Epidermal melanocyte (primary cell): ENCODE measurements around the gene RPAIN.
"Not testable (repeated sequence)": the region's sequence is repeated elsewhere in the genome, so short reads cannot be mapped to it uniquely, and the experiment has no call there.

Experiments used
- DNase-seq: peaks from one replicate; pipeline ENCODE4 v3.0.0; 2011; ENCODE audit warnings: low spot score; ENCODE audit not compliant: insufficient read length

Gene RPAIN

DNA sequence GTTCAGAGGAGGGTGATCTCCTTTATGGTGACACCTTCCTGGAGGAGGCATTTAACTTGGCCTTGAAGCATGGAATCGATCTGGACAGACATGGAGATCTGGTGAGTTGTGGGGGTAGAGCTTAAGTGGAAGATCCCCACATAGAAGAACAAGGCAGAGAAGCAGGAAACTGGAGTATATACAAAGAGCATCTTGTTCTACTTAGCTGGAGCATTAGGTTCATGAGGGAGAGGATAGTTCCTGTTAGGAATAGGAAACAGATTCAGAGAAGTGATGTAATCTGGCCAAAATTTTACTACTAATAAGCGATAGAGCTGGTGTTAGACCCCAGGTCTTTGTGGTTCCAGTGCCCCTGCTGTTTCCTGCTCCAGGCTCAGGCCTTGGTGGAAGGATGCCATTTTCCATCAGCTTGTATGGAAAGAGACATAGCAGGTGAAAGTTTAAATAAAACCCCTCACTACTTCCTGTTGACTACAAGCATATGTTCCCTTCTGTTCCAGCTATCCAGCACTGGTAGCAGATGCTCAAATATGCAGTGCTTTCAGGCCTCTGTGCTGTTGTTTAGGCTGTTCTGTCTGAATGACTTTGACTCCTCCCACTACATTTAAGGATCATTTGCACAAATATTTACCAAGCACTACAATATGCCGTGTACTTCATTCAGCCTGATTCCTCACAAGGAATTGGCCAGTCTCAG, 9.4 kb downstream of the RPAIN start:
- peak; percentile 34 for DNase-seq

DNA sequence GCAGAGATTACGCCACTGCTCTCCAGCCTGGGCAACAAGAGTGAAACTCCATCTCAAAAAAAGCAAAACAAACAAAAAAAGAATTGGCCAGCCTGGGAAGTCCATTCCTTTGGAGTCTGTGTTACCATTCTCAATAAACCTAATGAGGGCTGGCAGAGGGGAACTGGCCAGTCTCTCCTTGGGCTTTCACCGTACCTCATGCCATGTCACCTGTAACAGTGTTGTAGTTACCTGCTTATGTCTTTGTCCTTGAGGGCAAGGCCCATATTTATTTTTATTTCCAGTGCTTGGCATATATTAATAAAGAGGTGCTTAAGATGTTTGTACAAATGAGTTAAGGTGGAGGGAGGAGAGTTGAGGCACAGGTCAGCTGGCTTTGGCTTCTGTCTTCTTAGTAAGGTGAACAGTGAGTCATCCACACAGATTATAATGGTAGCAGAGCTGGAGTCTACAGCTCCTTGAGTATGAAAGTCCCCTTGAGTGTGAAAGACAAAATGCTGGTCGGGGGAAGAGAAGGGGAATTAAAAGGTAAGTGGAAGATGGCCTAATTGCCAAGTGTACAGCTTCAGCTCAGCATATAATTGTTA, 10.5 kb downstream of the RPAIN start:
- DNase-seq: no peak

DNA sequence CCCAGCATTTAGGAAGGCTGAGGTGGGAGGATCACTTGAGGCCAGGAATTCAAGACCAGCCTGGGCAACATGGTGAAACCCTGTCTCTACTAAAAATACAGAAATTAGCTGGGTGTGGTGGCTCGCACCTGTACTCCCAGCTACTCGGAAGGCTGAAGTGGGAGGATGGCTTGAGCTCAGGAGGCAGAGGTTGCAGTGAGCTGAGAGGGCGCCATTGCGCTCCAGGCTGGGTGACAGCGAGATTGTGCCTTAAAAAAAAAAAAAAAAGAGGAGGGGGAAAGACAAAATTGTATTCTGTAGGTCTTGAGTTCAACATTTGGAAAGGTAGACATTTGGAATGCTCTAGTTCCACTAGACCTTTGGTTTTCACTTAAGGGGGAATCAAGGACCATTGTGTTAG, 11.3 kb downstream of the RPAIN start:
- DNase-seq: not testable (repeated sequence)

DNA sequence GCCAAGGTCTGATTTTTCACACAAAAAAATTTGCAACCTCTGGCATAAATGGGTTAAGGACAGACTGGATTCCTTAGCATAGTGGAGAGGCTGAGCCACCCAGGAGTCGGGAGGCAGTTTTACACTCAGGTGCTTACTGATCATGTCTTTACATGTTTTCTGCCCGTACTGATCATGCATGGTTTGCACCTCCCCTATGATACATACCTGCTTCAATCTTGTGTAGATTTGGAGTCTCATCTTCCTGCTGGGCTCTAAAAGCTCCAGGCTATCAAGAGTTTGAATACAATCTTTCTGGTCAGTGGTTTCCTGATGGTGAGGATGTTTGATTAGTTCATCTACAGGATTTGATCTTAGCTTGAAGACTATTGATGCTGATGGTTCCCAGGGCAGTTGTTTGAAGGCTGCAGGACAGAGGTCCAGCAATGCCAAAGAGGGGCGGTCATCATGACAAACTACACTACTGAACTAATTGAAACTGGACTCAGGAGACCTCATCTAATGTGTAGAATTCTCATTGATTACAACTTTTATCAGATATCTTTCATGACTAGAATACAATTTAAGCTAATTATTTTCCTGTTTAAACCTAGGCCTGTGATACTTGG, 12.1 kb downstream of the RPAIN start:
- no peak for DNase-seq

DNA sequence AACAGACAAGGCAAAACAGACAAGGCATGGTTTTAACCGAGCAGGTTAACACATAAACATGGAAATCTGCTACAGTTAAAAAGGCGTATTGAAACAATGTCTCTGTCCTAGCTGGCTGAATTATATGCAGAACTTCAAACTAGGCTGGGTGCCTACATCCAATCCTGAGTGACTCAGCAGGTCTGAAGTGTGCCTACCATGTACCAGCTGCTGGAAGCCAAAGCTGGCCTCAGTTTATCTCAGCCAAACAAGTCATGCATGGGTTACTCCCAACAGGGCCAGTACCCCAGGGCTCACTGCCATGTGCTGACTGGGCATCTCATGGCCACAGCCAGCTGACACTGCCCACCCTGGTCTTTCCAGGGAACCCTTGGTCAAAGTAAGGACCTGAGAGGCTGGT, 15.0 kb downstream of the RPAIN start:
- DNase-seq: no peak

DNA sequence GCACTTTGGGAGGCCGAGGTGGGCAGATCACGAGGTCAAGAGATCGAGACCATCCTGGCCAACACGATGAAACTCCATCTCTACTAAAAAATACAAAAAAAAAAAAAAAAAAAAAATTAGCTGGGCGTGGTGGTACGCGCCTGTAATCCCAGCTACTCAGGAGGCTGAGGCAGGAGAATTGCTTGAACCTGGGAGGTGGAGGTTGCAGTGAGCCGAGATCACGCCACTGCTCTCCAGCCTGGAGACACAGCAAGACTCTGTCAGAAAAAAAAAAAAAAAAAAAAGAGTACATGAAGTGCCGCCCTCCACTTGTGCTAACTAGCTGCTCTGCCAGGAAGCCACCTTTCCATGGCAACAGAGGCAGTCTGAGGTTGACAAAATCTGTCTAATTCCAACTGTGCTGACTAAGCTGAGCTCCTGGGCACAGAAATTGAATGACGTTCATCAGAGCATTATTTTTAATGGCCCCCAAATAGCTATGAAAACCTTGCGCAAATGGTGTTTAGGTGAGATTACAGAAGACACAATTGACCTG, 15.9 kb downstream of the RPAIN start:
- not testable (repeated sequence) for DNase-seq

DNA sequence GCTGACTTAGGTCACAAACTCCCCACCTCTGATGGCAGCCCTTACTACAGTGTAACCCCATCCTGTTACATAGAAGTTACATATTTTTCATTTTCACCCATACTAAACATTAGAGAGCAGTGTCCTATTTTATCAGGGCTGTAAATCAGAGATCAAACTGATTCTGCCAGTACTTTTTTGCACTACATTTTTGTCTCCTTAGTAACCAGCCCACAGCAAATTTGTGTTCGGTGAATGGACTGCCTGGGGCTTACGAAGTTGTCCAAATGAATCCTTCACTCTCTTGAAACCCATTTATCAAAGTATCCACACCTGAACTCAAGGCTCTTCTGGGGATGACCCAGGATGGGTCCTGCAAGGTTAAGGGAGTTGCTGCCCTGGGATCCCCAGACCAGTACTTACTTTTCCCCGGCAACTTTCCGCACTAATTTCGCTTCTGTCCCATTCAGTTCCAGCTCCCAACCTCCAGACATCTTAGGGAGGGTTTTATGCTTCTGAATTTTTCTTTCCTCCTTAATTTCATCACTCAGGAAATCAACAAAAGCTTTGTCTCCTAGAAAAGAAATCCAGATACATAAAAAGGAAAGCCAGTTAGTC, 17.8 kb downstream of the RPAIN start:
- no peak for DNase-seq

DNA sequence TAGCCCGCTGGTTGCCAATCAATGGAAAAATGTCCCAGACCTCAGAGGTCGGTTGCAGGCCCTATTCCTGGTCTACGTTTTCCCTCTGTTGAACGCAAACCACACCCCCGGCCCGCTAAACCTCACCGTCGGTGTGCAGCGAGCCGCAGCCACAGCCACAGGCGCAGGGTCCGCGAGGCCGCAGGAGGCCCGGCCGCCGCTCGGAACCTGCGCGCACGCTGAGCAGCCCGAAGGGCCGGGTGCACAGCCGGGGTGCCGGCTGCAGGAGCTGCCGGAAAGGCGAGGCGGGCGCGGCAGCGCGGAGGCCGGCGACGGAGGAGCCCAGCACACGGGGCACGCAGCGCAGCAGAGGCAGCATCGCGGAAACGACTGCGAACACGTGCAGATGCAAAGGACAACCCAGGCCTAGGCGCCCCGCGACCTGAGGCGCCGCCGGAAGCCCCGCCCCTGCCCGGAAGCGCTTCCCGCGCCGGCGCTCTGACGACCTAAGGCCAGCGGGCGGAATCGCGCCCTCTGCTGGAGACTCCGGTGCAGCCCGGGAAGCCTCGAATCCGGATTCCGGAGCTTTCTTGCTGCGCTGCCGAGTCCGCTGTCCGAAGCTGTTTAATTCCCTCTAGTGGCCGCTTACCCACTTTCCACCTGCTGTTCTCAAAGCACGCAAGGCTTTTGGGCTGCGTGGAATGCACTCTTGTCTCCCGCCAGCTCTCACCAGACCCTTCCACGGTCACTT, 18.9 kb downstream of the RPAIN start, which contains the start of gene C1QBP:
Gene C1QBP (minus strand): TSS at position 440 of the 730 bp plus-strand sequence. CDS start 82 bp downstream, at position 358.
- DNase-seq: peak; percentile 89

DNA sequence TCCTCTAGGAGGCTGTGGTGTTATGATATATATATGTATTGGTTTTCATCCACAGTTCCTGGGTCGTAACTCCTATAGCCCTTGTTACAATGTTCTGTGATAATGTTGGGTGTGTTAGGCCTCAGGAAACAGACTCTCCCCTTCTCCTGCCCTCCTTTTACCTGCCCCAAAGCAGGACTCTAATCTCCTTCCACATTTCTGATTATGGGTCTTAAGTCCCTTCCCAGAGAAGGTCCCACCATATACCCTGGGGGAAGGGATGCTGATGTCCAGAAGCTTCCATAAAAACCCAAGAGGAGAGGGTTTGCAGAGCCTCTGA, 19.4 kb downstream of the RPAIN start:
- no peak for DNase-seq

DNA sequence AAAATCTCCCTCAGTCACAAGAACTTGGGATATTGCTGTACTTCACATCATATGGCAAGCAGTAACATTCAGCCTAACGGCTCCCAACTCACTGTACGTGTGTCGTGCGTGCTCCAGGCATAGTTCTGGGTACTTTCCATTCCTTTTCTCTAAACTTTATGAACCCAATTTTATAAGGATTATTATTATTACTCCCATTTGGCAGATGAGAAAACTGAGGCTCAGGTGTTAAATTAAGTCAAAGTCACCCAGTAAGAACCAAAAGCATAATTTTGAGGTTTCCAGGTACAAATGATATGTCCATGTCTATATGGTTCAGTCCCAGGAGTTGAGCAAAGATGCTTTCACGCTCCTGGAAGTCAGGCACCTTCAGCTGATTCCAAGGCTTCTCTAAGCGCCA, 23.7 kb downstream of the RPAIN start:
- DNase-seq: no peak

DNA sequence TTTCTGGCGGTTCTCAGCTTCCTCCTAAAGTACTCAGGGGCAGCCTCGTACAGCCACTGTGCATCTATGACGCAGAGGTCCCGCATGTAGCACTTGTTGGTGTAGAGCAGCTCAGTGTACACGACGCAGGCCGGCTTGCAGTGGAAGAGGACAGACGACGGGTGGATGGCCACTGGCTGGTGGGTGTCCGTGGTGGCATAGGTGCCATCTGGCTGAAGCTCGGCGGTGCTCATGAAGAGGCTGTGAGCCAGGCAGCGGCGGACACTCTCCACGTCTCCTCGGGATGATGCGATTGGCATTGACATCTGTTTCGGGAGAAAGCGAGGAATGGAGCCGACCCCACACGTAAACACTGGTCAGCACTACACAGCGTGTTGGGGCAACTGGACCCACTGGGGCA, 24.2 kb downstream of the RPAIN start:
- no peak for DNase-seq

DNA sequence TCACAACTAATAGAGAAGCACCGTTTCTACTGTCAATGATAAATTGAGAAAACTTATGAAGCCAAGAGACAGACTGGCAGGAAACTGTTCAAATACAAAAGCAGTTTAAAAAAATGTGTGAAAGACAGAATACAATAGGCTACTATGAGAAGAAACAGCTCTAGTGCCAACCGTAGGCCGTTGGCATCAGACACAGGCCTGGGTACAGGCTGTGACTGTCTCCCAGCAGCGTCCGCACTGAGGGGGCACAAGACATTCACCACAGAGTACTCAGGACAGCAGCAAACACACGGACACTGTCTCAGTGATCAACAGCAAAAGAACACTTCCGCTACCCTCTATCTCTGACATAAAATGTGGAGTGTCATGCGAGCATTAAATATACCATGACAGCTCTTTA, 26.8 kb downstream of the RPAIN start:
- DNase-seq: no peak

DNA sequence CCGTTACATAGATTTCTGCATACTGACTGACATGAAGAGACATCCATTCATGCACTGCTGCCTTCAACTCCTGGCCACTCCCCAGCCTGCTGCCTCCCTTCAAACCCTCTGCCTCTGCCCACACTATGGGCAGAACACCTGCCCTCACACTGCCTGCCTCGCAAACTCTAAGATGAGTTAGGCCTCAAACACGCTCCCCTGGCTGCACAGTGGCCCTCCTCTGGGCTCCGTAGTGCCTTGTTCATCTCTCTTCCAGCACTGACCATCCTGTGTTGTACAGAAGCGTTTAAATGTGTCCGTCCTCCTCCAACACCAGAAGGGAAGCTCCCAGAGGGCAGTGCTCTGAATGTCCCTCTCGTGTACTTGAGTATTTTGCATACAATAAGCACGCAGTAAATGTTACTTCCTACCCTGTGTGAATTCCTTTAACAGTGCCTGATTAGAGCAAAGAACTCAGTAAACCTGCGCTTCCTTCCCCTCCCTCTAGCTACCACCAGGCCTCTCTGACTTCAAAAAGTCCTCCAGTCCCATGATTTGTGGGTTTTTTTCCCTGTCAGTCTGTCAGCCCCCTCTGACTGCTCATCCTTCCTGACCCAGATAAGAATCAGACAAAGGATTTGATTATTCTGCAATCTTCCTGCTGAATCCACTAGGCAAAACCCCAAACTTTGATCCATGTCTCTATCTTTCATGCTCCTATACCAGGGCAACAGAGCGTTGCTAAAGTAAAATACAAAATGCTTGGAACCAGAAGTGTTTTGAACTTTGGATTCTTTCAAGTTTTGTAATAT, 44.9 kb downstream of the RPAIN start:
- DNase-seq: peak; percentile 59

DNA sequence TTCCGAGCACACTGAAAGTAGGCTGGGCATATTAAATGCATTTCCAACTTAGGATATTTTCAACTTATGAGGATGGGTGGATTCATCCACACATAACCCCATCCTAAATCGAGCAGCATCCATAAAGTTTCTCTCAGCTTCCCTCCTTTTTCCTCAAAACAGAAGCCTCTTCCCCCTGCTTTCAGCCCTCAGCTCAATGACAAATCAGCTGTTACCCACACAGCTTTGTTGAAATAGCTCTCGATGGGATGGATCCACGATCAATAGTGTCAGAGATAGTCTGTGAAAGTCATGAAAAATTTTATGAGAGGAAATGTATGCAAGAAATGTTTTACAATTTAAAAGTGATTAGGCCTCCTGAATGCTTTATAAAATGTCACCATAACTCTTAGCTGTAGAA, 46.3 kb downstream of the RPAIN start:
- no peak for DNase-seq

DNA sequence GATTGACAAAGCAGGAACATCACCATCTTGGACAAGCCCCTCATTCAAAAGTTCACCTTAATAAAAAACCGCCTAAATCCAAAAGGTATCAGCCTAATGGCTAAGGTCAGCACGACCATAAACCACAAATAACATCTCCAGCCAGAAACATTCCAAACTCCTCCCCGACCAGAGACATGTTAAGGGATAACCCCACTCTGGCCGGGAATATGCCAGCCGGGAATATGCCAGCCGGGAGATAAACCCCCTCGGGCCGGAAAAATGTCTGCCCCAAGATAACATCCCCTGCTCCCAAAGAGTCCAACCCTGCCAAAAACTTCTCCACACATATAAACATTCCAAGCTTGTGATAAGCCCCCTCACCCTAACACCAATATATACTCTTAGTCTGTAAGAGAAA, 47.4 kb downstream of the RPAIN start:
- DNase-seq: no peak

DNA sequence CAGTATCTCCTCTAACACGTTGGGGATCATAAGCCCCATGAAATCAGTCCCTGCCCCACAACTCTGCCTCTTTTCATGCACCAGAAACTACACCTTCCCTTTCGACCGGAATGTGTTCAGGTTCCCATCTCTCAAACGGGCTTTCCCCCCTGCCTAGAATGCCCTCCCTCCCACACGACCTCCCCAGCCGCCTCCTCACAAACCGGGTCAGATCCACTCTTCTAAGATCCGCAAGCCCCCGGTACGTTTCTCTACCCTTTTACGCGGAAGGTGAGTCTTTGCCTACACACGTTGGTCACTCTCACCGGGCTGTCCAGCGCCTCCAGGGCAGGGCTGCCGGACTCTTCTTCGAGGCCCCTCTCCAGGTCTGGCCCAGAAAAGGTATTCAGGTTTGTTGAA, 48.1 kb downstream of the RPAIN start:
- DNase-seq: no peak

DNA sequence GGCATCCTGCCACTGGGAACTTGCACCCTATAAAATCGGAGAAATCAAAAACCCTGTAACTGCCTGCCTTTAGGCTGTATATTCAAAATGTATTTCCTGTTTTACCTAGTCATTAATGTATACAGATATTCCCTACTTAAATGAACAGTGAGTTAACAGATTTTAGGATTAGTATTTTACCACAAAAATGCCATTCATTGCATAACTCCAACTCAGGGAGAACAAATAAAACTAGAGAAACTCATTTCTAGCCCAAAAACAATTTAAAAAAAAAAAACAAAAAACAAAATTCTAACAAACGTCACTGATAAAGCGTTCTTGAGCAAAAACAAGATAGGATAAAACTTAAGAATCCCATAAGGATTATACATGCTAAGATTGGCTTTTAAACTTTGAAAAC, 52.5 kb downstream of the RPAIN start:
- DNase-seq: no peak

DNA sequence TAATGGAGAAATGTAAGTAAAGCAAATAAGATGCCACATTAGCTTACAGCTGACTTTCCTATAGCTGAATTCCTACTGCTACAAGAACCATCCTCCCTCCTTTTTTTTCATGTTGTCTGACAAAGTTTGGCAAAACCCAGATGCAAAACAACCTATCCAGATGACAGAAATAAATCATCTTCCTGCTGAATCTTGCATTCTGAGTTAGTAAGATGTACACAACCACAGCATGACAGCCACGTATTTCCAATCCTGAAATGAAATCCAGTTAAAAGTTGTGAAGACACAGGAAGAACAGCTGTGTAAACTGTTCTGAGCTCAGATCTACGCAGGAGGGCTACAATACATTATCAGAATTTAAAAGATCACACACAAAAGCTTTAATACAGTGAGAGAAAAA, 53.9 kb downstream of the RPAIN start:
- no peak for DNase-seq

DNA sequence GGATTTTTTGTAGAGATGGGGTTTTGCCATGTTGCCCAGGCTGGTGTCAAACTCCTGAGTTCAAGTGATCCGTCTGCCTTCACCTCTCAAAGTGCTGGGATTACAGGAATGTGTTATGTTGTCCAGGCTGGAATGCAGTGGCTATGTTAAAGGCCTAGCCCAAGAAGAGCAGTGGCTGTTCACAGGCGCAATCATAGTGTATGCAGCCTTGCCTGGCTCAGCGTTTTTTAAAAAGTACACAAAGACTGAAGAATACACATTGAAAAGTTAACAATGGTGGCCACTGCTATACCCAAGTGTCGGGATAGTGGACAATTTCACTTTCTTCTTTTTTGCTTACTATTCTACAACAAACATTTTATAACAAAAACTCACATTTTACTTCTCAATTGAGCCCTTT, 59.0 kb downstream of the RPAIN start:
- no peak for DNase-seq

DNA sequence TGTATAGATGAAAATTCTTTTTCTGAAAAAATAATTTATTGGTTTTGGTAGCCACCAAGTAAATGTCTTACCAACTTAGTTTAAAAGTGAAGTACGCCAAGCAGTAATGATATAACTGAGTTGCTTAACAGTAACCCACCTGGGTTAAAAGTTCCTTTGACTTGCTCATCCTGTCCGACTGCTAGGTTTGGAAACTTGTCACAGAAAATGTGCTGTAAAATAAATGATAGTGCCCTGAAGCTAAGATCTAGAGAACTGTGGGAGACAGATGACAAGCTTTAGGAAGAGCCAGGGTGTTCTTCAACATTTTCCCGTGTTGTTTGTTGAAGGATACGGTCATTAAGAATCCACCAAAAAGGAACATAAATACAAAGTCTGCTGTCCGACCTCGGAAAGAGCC, 61.0 kb downstream of the RPAIN start:
- no peak for DNase-seq

DNA sequence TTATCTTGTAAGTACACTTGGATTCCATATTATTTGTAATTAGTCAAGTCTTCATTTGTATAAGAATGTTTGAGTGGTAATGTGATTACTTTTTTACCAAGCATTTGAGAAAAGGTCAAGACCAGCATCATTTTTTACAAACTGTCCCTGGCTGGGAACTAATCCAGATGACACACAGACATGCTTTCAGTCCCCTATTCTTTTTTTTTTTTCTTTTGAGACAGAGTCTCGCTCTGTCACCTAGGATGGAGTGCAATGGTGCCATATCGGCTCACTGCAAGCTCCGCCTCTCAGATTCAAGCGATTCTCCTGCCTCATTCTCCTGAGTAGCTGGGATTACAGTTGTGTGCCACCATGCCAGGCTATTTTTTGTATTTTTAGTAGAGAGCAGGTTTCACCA, 61.5 kb downstream of the RPAIN start:
- no peak for DNase-seq
